HG02943 (cell line): Measurements from ENCODE around the gene ACHE.
A peak's percentile ranks its signal among the peaks of the same experiment; 100 is the strongest.

Experiments
- ATAC-seq: cut with Tn5 transposase; IDR thresholded peaks from one replicate; pipeline ENCODE4 v1.9.1; 2021; ENCODE audit warnings: mild to moderate bottlenecking, low read depth, moderate library complexity; ENCODE audit not compliant: unreplicated experiment

ACHE gene

DNA sequence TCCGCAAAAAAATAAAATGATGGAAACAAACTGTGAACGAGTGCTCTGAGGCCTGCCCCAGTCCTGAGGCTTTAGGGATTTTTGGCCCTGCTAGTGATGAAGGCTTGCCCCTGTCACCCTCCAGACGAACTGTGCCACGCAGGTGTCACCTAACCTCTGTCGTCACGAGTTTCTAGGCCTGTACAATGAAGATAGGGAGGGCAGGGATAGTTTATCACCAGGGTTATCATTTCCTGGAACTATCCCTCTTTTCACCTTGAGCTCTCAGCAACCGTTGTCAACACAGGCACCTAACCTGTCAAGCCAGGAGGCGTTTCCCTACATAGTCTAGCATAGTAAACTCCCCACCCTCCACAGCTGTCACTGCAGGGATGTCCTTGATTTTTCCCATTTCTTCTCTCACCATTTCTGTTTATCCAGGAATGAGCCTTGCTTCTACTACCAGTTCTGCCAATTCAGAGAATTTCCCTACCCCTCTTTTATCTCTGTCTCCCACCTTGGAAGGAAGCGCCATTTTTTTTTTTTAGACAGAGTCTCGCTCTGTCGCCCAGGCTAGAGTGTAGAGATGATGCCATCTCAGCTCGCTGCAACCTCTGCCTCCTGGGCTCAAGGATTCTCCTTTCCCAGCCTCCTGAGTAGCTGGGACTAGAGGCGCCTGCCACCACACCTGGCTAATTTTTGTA is 2.2 kb upstream of the ACHE start:
- no peak for ATAC-seq

DNA sequence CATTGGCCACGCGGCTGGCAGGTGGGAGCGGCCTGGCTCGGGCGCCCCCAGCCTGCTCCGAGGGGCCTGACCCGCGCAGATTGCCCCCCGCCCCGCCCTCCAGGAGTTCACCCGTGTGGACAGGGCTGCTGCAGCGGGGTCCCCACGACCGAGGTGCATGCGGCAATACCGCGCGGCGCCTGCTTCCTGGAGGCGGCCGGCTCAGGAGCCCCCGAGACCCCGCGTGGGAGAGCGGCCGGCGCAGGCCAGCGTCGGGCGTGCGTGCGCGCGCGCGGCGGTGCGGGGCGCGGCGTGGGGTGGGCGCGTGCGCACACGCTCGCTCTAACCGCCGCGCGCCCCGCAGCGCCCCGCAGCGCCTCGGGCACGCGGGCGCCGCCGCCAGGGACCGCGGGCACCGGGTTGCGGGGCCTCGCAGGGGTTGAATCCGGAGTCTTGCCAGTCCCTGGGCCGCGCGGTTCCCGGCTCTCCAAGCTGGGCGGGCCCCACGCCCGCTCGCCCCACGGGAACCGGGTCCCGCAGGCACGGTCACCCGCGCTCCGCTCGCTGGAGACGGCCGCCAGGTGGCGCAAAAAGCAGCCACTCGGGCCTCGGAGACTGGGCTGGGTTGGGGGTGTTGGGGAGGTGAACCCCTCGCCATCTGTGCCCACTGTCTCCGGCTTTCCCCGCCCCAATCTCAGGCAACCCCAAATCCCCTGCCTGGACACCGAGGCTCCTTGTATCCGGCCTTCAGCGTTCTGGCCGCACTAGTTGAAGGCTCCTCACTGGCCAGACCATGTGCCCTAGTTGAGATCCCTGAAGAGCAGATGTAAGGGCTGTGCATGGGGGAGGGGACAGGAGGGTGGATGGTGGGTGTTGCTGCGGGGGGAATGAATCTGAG is 1.3 kb upstream of the ACHE start:
- ATAC-seq: no peak

DNA sequence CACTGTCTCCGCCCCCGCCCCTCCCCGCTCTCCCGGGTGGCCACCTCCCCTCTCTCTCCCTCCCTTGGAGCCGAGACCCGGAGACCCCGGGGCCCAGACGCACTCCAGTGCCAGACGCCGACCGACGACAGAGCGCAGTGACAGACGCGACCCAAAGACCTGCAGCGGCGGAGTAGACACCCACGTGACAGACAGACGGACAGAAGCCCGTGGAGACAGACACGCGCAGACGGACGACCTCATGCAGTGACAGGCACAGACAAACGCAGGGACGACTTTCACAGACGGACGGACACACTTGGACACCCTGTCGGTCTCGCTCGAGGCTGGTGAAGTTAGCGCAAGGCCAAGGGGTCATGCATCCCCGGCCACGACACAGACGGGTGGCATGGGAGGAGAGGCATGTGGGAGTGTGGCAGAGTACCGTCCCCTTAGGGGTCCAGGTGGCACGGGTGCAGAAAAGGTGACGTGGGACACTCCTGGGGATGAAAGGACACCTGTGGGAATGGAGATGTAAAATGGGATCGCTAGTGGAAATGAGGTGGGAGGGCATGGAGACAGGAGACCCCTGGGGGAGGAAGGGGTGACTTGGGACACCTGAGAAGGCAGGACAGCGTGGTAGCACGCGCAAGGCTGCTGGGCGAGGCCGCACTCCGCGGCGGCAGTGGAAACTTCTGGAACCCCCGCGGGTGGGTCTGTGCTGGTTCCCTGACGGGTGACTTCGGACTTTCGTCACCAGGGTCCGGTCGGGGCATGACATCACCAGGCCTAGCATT is 456 bp upstream of the ACHE start:
- no peak for ATAC-seq

DNA sequence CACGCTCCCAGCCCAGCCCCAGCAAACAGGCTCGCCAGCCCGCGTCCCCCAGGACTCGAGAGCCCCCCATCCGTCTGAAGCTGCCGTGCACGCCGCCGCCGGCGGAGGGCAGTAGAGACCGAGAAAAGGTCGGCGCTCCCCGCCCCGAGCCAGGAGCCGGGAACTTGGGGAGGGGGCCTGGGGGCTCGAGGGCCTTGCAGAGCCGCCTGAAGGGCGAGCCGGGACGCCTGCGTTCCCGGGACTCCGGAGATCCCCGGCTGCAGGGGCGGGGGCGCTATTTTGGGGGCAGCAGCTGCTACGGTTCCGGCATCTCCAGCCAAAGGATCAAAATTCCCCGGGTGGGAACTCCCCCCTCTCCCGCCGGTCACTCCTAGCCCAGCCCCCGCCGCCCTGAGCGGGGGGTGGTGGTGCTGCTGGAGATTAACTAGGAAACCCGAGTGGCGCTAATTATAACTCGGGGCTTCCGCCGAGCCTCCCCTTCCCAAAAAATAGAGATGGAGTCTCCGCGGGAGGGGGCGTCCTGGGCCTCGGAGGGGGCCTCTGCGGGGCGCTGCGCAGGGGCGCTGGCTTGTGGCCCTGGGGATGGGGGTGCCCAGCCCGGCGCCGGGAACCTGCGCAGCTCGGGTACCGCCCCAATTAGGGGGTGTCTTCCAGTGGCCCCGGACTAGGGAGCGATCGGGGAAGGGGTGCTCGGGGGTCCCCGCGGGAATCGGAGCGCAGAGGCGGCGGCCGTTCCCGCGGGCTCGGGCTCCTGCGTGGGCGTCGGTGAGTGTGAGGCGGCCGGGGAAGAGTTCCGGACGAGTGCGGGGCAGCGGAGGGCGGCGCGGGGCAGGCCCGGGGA is 608 bp downstream of the ACHE start:
- ATAC-seq: no peak

DNA sequence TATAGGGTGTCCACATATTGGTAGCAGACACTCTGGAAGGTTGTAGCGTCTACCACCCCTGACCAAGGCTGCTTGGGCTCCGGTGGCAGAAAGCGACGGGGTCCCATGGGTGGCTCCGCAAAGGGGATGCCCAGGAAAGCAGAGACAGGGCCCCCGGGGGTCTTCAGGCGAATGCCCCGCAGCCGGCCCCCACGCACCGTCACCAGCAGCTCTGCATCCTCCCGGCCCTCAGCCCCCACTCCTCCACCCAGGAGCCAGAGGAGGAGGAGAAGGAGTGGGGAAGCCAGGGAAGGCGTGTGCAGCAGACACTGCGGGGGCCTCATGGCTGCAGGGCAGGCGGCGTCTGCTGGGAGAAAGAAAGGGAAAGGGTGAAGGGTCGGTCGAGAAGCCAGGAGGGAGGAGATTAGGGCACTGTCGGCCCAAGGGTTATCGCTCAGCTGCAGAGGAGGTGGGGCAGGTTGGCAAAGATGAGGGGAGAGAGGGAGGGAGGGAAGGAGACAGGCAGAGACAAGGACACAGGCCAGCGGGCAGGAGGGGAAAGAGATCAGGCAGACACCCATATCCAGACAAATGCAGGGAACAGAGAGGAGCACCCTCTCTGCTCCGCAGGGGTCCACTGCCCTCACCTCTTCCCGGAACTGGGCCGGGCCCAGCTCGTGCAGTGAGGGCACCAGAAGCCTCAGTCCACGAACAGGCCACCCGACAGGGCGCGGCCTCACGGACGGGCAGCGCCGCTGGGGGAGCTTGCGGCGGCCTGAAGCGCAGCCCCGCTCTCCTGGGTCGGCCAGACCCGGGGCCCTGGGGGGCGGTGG is 1.6 kb downstream of the ACHE start:
- ATAC-seq: no peak

DNA sequence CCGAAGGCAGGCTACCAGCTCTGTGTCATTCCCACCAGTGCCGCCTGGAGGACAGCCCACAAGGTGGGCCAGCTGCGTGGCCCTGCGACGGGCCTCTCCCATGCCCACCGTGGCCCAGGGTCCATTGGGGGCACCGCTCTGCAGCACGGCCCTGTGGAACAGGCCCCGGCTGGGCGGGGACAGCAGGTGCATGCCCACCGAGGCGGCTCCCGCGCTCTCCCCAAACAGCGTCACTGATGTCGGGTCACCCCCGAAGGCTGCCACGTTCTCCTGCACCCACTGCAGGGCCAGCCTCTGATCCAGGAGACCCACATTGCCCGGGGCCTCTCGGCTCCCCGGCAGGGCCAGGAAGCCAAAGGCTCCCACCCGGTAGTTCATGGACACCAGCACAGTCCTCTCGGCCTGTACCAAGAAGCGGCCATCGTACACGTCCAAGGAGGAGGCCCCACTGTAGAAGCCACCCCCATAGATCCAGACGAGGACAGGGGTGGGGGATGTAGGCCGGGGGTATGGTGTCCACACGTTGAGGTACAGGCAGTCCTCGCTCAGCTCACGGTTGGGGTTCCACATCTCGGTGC is 2.3 kb downstream of the ACHE start:
- no peak for ATAC-seq

DNA sequence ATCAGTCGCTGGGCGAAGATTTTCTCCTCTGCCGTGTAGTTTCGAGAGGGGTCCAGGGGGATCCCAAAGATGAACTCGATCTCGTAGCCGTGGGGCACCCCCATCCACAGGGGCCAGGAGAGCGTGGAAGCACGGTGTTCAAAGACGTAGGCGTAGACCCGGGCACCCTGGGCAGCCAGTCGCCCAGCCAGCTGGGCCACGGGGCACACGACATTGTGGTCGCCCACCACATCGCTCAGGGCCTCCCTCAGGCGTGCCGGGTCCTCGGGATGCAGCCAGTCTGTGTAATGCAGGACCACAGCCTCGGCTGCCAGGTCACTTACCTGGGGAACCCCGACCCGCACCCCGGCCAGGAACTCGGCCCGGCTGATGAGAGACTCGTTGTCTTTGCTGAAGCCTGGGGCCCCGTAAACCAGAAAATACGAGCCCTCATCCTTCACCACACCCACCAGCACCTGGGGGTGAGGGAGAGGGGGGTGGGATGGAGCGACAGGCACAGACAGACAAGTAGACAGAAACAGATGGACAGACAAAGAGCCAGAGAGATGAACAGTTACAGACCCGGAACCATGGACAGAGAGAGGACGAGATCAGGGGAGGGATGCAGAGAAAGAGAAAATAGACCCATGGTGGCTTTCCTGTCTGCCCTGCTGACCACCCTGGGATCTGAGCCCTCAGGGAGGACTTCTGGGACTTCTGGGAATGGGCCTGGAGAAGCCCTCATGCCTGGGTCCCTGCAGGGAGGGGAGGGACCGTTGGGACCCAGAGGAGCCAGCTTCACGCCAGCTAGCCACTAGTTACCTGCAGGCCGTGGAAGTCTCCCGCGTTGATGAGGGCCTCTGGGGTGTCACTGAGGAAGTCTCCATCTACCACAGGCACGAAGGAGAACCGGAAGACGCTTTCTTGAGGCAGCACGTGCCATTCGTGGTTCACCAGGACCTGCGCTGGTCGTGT is 3.0 kb downstream of the ACHE start:
- ATAC-seq: no peak

DNA sequence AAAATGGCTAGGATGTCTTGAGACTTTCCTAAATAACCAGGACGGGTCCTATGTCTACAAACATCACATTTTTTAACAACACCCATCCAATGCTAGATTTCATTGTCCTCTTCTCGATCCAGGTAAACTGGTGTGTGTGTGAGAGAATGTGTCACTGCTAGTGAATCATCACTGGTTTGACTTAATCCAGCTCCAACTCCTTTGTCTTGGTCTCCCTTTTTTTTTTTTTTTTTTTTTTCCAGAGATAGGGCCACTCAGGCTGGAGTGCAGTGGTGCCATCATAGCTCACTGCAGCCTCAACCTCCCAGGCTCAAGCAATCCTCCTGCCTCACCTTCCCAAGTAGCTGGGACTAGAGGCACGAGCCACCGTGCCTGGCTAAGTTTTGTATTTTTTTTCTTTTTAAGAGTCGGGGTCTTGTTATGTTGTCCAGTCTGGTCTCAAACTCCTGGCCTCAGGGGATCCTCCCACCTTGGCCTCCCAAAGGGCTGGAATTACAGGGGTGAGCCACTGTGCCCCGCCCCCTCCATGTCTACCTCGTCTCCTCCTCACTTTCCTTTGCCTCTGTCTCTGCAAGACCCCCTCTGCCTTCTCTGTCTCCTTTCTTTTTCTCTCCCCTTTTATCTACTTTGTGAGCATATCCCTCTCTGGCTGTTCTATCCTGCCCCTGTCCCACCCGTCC is 4.0 kb downstream of the ACHE start:
- ATAC-seq: no peak

DNA sequence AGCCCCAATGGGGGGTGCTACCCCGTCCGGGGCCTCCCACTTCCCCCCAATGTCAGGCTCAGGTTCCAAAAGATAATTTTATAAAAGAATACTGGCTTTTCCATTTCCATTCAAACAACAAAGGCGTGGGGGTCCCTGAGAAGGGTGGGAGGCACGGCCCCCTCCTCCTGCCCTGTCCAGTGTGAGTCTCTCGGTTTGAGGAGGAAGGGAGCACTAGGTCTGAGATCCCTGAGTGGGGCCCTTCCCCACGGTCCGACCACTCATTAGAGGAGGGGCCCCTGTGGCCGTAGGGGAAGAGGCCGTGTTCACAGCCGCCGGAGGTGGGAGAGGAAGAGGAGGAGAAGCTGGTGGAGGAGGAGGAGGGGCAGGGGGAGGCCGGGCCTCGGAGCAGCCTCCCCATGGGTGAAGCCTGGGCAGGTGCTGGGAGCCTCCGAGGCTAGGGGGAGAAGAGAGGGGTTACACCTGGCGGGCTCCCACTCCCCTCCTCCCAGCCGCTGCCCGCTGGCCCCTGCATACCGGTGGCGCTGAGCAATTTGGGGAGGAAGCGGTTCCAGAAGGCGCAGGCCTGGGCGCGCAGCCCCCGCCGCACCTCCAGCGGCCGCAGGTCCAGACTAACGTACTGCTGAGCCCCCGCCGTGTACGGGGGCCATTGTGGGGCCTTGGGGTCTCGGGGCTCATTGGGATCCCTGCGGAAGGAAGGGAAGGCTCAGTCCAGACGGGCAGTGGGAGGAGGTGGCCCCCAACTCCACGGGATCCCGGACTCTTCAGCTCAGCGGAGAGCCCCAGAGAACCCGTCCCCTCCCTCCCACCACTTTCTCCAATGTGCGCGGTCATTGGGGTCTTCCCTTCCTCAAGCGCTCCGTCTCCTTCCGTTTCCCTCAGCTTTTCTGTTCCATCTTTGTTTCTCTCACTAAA is 4.8 kb downstream of the ACHE start:
- ATAC-seq: no peak

DNA sequence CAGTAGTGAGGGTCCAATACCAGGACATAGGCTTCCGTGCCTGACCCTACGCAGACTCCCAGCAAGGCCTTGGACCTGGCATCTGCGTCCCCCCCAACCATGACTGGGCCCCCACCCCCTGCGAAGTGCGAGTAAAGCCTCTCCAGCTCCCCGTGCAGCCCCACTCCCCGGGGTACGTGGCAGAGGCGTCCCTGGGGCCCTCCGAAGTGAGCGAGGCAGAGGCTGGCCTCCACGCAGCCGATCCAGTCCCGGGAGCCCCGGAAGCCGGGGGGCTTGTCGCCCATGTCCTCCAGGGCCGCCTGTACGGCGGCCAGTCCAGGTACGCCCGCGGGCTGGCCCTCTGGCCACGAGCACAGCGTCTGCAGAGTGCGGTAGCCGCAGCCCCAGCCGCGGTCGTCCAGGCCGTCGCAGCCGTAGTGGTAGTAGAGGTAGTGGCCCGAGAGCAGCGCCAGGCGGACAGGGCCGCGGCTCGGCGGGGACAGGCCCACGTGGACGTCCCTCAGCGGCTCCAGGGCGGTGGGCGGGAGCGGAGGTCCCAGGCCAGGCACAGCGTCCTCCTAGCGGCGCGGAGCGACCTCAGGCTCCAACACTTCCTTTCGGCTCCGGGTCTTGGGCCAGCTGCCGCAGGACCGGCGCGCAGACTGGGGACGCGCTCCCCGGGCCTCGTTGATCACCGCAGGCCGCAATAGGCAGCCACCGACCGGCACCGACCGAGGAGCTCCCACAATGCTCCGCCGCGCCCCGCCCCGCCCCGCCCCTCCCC is 6.5 kb downstream of the ACHE start, which contains the start of gene UFSP1:
Gene UFSP1 (minus strand): TSS at position 728 of the 763 bp plus-strand sequence. CDS start 444 bp downstream, at position 284.
- peak; percentile 22 for ATAC-seq

DNA sequence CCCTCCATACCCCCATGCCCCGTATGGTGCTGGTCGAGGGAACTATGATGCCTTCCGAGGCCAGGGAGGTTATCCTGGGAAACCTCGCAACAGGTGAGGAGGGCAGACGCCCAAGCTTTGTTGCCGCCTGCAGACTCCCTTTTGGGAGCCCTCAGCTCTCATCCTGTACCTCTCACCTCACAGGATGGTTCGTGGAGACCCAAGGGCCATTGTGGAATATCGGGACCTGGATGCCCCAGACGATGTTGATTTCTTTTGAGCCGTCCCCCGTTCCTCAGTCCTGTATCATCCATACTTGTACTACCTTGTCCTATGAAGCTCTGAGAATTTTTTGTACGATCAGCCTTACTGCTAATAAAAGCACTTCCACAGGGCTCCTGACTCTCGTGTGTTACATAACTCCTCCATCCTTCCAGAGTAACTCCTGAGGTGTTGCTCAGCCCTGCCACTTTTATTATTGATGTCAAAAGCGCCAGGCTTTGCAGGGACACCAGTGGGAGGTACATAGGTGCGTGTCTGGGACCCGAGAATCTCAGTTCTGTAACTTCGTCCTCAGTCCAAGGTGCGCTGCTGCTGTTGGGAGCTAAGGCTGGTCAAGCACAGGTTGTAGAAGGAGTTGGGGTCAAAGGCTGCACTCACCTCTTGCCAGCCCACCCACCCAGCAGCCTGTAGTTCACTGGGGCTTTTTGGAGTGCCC is 7.2 kb downstream of the ACHE start:
- no peak for ATAC-seq

DNA sequence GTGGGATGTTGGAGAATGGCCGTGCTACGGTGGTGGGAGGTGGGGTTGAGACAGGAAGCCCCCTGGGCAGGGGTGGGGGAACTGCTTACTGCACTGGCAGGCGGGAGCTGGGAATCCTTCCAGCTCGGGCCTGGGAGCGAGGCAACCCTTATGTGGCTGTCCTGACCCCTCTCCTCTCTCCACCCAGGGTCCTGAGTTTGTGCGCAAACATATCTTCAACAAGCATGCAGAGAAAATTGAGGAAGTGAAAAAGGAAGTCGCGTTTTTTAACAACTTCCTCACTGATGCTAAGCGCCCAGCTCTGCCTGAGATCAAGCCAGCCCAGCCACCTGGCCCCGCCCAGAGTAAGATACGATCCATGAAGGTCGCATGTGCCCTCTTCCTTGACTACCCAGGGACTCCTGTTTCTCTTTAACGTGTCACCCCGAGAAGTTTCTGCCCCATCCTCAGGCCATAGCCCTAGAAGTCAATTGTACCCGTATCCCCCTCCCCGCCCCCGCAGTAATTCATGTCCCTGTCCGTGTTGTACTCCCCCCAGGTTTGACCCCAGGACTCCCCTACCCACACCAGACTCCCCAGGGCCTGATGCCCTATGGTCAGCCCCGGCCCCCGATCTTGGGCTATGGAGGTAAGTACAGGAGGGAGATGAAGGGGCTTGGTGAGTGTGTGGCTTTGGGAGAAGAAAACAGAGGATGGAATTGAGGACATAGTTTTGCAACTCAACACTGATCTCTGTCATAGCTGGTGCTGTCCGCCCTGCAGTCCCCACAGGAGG is 8.0 kb downstream of the ACHE start:
- ATAC-seq: peak; percentile 45

DNA sequence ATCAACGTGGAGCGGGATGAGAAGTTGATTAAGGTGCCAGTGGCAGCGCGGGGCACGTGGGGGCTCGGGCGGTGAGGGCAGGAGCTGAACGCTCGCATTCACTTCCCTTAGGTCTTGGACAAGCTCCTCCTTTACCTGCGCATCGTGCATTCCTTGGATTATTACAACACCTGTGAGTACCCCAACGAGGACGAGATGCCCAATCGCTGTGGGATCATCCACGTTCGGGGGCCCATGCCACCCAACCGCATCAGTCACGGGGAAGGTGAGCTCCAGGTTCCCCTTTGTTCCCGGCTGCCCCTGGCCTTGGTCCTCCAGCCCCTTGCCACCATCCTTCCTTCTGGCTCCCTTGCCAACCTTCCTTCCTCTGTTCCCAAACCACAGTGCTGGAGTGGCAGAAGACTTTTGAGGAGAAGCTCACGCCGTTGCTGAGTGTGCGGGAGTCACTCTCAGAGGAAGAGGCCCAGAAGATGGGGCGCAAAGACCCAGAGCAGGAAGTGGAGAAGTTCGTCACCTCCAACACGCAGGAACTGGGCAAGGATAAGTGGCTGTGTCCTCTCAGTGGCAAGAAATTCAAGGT is 8.7 kb downstream of the ACHE start:
- no peak for ATAC-seq
